GM18520 (cell line): ENCODE data around the gene ATP1B3.
"Not testable (repeated sequence)": the region's sequence is repeated elsewhere in the genome, so short reads cannot be mapped to it uniquely, and the experiment has no call there.

Source experiments
- ATAC-seq: cut with Tn5 transposase; IDR thresholded peaks from one replicate; pipeline ENCODE4 v1.9.1; 2021; ENCODE audit not compliant: unreplicated experiment

The ATP1B3 gene

GRCh38 chr3:141941093-141941492, 64.7 kb downstream of the ATP1B3 start:
- no peak for ATAC-seq

GRCh38 chr3:141942006-141942405, 65.6 kb downstream of the ATP1B3 start:
- ATAC-seq: no peak

GRCh38 chr3:141945726-141946485, 69.5 kb downstream of the ATP1B3 start:
- no peak for ATAC-seq

GRCh38 chr3:141949399-141949798, 73.0 kb downstream of the ATP1B3 start:
- no peak for ATAC-seq

- ATAC-seq: no peak
Measured at GRCh38 chr3:141949972-141950371, 73.5 kb downstream of the ATP1B3 start.

GRCh38 chr3:141950572-141951493, 74.4 kb downstream of the ATP1B3 start:
- no peak for ATAC-seq

GRCh38 chr3:141952611-141953010, 76.2 kb downstream of the ATP1B3 start:
- ATAC-seq: no peak

- no peak for ATAC-seq
Measured at GRCh38 chr3:141955175-141955574, 78.7 kb downstream of the ATP1B3 start.

- no peak for ATAC-seq
Measured at GRCh38 chr3:141959589-141960554, 83.4 kb downstream of the ATP1B3 start.

- no peak for ATAC-seq
Measured at GRCh38 chr3:141960731-141961130, 84.3 kb downstream of the ATP1B3 start.

GRCh38 chr3:141963301-141963700, 86.9 kb downstream of the ATP1B3 start:
- ATAC-seq: no peak

GRCh38 chr3:141965471-141965870, 89.0 kb downstream of the ATP1B3 start:
- ATAC-seq: no peak

GRCh38 chr3:141969711-141970110, 93.3 kb downstream of the ATP1B3 start:
- no peak for ATAC-seq

- ATAC-seq: no peak
Measured at GRCh38 chr3:141971571-141971970, 95.1 kb downstream of the ATP1B3 start.

GRCh38 chr3:141972399-141972798, 96.0 kb downstream of the ATP1B3 start:
- no peak for ATAC-seq

GRCh38 chr3:141974777-141975176, 98.3 kb downstream of the ATP1B3 start:
- ATAC-seq: not testable (repeated sequence)
